ENCODE data around the gene FBXL17. TPM values are rescaled to one million over a fixed set of nuclear protein-coding genes. Genes with fewer than 3 reads are reported as not detected.

FBXL17 gene
- polyA plus RNA-seq, 1 of the 3 experiments (the other 2 are of a cell fraction), result 4.4 TPM

DNA sequence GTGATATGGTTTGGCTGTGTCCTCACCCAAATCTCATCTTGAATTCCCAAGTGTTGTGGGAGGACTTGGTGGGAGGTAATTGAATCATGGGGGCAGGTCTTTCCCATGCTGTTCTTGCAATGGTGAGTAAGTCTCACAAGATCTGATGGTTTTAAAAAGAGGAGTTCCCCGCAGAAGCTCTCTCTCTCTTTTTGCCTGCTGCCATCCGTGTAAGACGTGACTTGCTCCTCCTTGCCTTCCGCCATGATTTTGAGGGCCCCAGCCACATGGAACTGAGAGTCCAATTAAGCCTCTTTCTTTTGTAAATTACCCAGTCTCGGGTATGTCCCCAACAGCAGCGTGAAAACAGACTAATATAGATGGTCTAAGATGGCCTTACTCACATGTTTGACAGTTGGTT lies 210.1 kb downstream of the FBXL17 start:
- no peak overlapping the region for H3K27ac ChIP-seq (ENCODE audit: low read depth in 2 of 2, low read length in 1 of 2)
- no peaks in the 10 kb centered on the region for H3F3A ChIP-seq (replicated peaks; ENCODE audit: insufficient read depth)
- H3K4me2 ChIP-seq, result no peak overlapping the region
- no peaks in the 10 kb centered on the region for H3K27me3 ChIP-seq (ENCODE audit: insufficient read depth)
- no peak overlapping the region for H3K9ac ChIP-seq
- TF ChIP-seq ELF1 (IDR thresholded peaks at IDR 0.05) (no peak), SMC3 (IDR thresholded peaks at IDR 0.05; ENCODE audit: low read depth, low read length) (no peak), TCF12 (IDR thresholded peaks at IDR 0.05) (no peak), RCOR1 (IDR thresholded peaks at IDR 0.05; ENCODE audit: low read length) (no peak), CHD2 (IDR thresholded peaks at IDR 0.05; ENCODE audit: low read length, partially characterized antibody) (no peak), GABPA (IDR thresholded peaks at IDR 0.05; ENCODE audit: low read depth) (no peak)
- no peak overlapping the region for H2AFZ ChIP-seq (ENCODE audit: low read depth)
- H3K4me3 ChIP-seq (ENCODE audit: low read depth in 2 of 2, low read length in 1 of 2), result no peak overlapping the region
- H3K36me3 ChIP-seq (replicated peaks in 1 of 2; ENCODE audit: control insufficient read depth in 1 of 2, insufficient read depth in 2 of 2, low read length in 1 of 2), result peaks cover 0 to 2% of the 10 kb centered on the region in 2 experiments
- no peaks in the 10 kb centered on the region for H4K20me1 ChIP-seq (ENCODE audit: insufficient read depth)
- CTCF ChIA-PET, result no interaction called here
- no peaks in the 10 kb centered on the region for H3K9me2 ChIP-seq
- H3K79me2 ChIP-seq (ENCODE audit: insufficient read depth), result no peaks in the 10 kb centered on the region
- no peak for DNase-seq
- 90% methylated on average over 6 of the region's 6 CpGs for WGBS (ENCODE audit: low lambda C conversion rate)
- H3K4me1 ChIP-seq (ENCODE audit: control insufficient read depth in 1 of 2, insufficient read depth in 2 of 2, low read depth in 1 of 2, low read length in 1 of 2), result peaks cover 0 to 3% of the 10 kb centered on the region in 2 experiments; a peak in 2 of 4 replicates
- POLR2A ChIA-PET, result no interaction called here
- no peaks in the 10 kb centered on the region for H3K9me3 ChIP-seq

DNA sequence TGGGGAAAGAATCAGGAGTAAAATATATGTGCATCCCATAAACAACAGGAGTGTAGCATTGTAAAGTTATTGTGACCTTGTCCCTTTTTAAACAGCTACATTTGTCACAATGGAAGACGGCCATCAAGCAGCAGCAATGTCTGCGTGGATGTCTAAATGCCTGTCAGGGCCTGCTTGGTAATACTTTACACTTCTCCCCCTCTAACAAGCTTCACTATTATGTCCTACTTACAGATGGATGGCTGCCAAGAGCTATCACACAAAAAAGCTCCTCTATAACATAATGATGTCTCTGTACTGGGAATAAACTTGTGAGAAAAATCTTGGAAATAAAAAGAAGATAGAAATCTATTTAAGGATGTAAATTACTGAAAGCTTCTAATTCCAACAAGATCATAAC lies 213.0 kb downstream of the FBXL17 start:
- TF ChIP-seq FOXJ3 (CRISPR knock-in tag; IDR thresholded peaks at IDR 0.05) (no peak), TCF12 (IDR thresholded peaks at IDR 0.05) (no peak), CHD2 (IDR thresholded peaks at IDR 0.05; ENCODE audit: low read length, partially characterized antibody) (no peak), POLR2AphosphoS5 (IDR thresholded peaks at IDR 0.05; ENCODE audit: low read depth, low read length) (no peak), FOXM1 (IDR thresholded peaks at IDR 0.05; ENCODE audit: low read depth) (no peak), RFX5 (IDR thresholded peaks at IDR 0.05; ENCODE audit: low read length) (no peak), RAD21 (IDR thresholded peaks at IDR 0.05; ENCODE audit: low read length) (no peak), RXRA (IDR thresholded peaks at IDR 0.05; ENCODE audit: borderline replicate concordance, low read depth) (no peak), EZH2phosphoT487 (IDR thresholded peaks at IDR 0.05; ENCODE audit: borderline replicate concordance, low read depth) (no peak), NRF1 (IDR thresholded peaks at IDR 0.05; ENCODE audit: low read depth, low read length) (no peak), MXI1 (IDR thresholded peaks at IDR 0.05; ENCODE audit: low read depth, low read length) (no peak), RCOR1 (IDR thresholded peaks at IDR 0.05; ENCODE audit: low read length) (no peak), GATA2 (CRISPR knock-in tag; IDR thresholded peaks at IDR 0.05) (no peak)
- TF ChIP-seq, protein P1, sequence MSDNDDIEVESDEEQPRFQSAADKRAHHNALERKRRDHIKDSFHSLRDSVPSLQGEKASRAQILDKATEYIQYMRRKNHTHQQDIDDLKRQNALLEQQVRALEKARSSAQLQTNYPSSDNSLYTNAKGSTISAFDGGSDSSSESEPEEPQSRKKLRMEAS (IDR thresholded peaks at IDR 0.05; ENCODE audit: low read depth), result no peak
- TF ChIP-seq, protein P2, sequence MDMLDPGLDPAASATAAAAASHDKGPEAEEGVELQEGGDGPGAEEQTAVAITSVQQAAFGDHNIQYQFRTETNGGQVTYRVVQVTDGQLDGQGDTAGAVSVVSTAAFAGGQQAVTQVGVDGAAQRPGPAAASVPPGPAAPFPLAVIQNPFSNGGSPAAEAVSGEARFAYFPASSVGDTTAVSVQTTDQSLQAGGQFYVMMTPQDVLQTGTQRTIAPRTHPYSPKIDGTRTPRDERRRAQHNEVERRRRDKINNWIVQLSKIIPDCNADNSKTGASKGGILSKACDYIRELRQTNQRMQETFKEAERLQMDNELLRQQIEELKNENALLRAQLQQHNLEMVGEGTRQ (IDR thresholded peaks at IDR 0.05; ENCODE audit: borderline replicate concordance, low read depth, low read length), result no peak
- TF ChIP-seq, protein P3, sequence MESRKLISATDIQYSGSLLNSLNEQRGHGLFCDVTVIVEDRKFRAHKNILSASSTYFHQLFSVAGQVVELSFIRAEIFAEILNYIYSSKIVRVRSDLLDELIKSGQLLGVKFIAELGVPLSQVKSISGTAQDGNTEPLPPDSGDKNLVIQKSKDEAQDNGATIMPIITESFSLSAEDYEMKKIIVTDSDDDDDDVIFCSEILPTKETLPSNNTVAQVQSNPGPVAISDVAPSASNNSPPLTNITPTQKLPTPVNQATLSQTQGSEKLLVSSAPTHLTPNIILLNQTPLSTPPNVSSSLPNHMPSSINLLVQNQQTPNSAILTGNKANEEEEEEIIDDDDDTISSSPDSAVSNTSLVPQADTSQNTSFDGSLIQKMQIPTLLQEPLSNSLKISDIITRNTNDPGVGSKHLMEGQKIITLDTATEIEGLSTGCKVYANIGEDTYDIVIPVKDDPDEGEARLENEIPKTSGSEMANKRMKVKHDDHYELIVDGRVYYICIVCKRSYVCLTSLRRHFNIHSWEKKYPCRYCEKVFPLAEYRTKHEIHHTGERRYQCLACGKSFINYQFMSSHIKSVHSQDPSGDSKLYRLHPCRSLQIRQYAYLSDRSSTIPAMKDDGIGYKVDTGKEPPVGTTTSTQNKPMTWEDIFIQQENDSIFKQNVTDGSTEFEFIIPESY (IDR thresholded peaks at IDR 0.05; ENCODE audit: borderline replicate concordance, low read depth), result no peak
- TF ChIP-seq, protein P4, sequence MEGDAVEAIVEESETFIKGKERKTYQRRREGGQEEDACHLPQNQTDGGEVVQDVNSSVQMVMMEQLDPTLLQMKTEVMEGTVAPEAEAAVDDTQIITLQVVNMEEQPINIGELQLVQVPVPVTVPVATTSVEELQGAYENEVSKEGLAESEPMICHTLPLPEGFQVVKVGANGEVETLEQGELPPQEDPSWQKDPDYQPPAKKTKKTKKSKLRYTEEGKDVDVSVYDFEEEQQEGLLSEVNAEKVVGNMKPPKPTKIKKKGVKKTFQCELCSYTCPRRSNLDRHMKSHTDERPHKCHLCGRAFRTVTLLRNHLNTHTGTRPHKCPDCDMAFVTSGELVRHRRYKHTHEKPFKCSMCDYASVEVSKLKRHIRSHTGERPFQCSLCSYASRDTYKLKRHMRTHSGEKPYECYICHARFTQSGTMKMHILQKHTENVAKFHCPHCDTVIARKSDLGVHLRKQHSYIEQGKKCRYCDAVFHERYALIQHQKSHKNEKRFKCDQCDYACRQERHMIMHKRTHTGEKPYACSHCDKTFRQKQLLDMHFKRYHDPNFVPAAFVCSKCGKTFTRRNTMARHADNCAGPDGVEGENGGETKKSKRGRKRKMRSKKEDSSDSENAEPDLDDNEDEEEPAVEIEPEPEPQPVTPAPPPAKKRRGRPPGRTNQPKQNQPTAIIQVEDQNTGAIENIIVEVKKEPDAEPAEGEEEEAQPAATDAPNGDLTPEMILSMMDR (IDR thresholded peaks at IDR 0.05), result no peak
- TF ChIP-seq, protein P5, sequence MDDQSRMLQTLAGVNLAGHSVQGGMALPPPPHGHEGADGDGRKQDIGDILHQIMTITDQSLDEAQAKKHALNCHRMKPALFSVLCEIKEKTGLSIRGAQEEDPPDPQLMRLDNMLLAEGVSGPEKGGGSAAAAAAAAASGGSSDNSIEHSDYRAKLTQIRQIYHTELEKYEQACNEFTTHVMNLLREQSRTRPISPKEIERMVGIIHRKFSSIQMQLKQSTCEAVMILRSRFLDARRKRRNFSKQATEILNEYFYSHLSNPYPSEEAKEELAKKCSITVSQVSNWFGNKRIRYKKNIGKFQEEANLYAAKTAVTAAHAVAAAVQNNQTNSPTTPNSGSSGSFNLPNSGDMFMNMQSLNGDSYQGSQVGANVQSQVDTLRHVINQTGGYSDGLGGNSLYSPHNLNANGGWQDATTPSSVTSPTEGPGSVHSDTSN (IDR thresholded peaks at IDR 0.05), result no peak
- H3K4me1 ChIP-seq (ENCODE audit: control insufficient read depth in 1 of 2, insufficient read depth in 2 of 2, low read depth in 1 of 2, low read length in 1 of 2), result peaks cover 0 to 3% of the 10 kb centered on the region in 2 experiments; a peak in 2 of 4 replicates
- H3K9ac ChIP-seq, result no peak overlapping the region
- DNase-seq, result no peak
- no peaks in the 10 kb centered on the region for H3K79me2 ChIP-seq (ENCODE audit: insufficient read depth)
- H2AFZ ChIP-seq (ENCODE audit: low read depth), result no peak overlapping the region
- H3K27ac ChIP-seq (ENCODE audit: low read depth in 2 of 2, low read length in 1 of 2), result no peak overlapping the region
- ChIA-PET CTCF (interaction anchor here (1.8 kb wide), 1 partner anchor 20 kb away, joined by 4 read pairs; no protein-coding TSS in a partner anchor), POLR2A (no interaction called here)
- no peak overlapping the region for H3K4me3 ChIP-seq (ENCODE audit: low read depth in 2 of 2, low read length in 1 of 2)
- H3K9me2 ChIP-seq, result no peaks in the 10 kb centered on the region
- no peaks in the 10 kb centered on the region for H3K27me3 ChIP-seq (ENCODE audit: insufficient read depth)
- no peaks in the 10 kb centered on the region for H3F3A ChIP-seq (replicated peaks; ENCODE audit: insufficient read depth)
- H3K36me3 ChIP-seq (replicated peaks in 1 of 2; ENCODE audit: control insufficient read depth in 1 of 2, insufficient read depth in 2 of 2, low read length in 1 of 2), result no peaks in the 10 kb centered on the region
- no peak overlapping the region for H3K4me2 ChIP-seq
- H4K20me1 ChIP-seq (ENCODE audit: insufficient read depth), result no peaks in the 10 kb centered on the region
- 80% methylated on average over 2 of the region's 2 CpGs for WGBS (ENCODE audit: low lambda C conversion rate)
- H3K9me3 ChIP-seq, result no peaks in the 10 kb centered on the region

Measured in SK-N-SH (cell line).